Upper lobe of left lung (tissue), 4 donors: ENCODE results near the gene RPL12.

ENCODE experiments used
- POLR2A ChIP-seq, 4 donors: fragments of 450-650 bp; IDR thresholded peaks; one replicate each; pipeline ENCODE4 v1.5.1; 2016 to 2017; ENCODE audit warnings: antibody characterized with exemption in 4 of 4, mild to moderate bottlenecking in 2 of 4
- POLR2AphosphoS5 ChIP-seq, 2 donors: sonication (generic); formaldehyde crosslinking; IDR thresholded peaks; one replicate each; pipeline ENCODE4 v1.5.1; 2017; ENCODE audit warnings: antibody characterized with exemption in 2 of 2
- TF ChIP-seq, protein P1 (sequence below), 6 experiments: fragments of 450-650 bp in 4 of 6; fragments of 200-600 bp in 2 of 6; sonication (generic) in 2 of 6; IDR thresholded peaks; one replicate each; pipeline ENCODE4 v1.5.1; 2016 to 2019; ENCODE audit warnings: antibody characterized with exemption in 6 of 6

DNA sequence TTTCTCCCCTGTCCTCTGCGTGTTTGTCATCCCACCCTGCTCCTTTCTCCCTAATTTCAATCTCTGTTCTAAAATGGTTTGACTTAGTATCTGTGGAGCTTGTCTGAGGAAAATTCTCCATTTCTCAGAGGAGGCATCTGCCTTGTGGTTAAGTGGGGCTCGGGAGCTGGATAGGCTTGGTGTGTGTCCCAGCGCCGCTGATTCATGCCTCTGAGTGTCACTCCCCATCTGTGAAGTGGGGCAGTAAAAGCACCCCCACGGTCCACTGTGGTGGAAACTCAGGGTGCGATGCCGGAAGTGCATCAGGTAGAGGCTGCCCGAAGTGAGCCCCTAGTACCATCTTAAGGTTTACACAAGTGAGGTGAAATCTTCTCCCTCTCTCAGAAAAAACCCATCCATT lies 37.7 kb upstream of the RPL12 start:
- TF ChIP-seq POLR2A (IDR thresholded peaks at IDR 0.05) (no peak), POLR2AphosphoS5 (IDR thresholded peaks at IDR 0.05) (no peak)
- TF ChIP-seq, protein P1, sequence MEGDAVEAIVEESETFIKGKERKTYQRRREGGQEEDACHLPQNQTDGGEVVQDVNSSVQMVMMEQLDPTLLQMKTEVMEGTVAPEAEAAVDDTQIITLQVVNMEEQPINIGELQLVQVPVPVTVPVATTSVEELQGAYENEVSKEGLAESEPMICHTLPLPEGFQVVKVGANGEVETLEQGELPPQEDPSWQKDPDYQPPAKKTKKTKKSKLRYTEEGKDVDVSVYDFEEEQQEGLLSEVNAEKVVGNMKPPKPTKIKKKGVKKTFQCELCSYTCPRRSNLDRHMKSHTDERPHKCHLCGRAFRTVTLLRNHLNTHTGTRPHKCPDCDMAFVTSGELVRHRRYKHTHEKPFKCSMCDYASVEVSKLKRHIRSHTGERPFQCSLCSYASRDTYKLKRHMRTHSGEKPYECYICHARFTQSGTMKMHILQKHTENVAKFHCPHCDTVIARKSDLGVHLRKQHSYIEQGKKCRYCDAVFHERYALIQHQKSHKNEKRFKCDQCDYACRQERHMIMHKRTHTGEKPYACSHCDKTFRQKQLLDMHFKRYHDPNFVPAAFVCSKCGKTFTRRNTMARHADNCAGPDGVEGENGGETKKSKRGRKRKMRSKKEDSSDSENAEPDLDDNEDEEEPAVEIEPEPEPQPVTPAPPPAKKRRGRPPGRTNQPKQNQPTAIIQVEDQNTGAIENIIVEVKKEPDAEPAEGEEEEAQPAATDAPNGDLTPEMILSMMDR (IDR thresholded peaks at IDR 0.05) = no peak
